GM21367 (cell line): Measurements from ENCODE around the gene SPTBN1.
A peak's percentile ranks its signal among the peaks of the same experiment; 100 is the strongest.
"Not testable (repeated sequence)": the region's sequence is repeated elsewhere in the genome, so short reads cannot be mapped to it uniquely, and the experiment has no call there.

Experiments used
- ATAC-seq: cut with Tn5 transposase; IDR thresholded peaks from one replicate; pipeline ENCODE4 v1.9.1; 2021; ENCODE audit not compliant: unreplicated experiment

Gene SPTBN1

DNA sequence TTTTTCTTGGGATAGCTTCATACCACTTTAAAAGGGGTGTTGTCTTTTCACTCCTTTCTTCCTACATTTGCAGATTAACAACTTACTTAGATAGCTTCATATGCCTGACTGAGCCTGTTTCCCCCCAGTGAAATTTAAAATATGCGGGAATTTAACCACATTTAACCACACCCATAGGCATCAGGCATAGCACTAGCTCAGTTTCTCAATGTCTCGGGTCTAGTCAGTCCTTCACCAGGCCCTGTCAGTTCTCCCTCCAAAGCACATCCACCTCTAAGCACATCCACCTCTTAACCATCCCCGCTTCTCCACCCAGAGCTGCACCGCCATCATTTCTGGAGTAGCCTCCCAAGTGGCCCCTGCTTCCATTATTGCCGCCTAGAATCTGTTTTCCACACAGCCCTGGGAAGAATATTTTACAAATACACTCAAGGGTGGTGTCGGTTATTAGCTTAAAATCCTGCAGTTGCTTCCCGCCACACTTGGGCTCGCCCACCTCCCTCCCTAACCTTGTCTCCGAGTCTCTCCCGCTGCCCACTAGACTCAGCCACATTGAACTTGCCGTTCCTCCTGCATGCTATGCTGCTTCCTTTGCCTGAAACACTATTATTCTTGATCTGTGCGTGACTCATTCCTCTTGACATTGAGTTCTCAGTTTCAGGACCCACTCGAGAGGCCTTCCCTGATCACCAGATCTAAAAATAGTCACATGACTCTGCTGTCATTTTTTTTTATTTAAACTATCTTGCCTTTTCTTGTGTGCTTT, 68.3 kb downstream of the SPTBN1 start:
- peak; percentile 47 for ATAC-seq

DNA sequence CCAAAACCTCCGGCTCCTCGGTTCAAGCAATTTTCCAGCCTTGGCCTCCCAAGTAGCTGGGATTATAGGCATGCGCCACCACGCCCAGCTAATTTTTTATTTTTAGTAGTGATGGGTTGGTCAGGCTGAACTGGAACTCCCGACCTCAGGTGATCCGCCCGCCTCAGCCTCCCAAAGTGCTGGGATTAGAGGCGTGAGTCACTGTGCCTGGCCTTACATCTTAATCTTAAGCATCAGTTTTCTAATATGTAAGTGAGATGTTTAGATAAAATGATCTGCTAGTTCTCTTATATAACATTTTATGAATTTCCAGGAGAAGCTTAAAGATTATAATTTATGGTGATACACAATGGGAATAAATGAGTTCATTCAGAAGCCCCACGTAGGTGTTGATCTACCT, 69.2 kb downstream of the SPTBN1 start:
- ATAC-seq: no peak

DNA sequence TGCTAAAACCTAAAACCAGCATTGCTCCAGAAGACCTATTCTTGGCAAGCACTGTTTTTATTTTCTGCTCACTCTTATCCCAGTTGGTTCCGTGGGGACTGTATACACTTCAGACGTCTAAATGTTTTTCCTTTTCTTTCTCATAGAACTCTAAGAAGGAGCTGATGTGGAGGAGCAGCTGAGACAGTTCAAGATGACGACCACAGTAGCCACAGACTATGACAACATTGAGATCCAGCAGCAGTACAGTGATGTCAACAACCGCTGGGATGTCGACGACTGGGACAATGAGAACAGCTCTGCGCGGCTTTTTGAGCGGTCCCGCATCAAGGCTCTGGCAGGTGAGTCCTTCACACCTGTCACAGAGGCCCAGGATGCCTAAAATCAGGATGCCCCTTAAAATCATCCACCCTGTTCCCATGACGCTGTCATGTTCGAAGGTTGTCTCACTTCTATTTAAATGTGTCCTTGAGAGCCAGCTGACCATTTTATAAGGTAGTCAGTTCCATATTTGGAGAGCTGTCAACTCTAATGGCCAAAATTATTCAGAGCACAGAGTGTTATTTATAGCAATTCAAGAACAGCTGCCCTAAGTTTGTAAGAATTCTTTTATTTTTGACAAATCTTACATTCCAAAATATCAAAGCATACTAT, 70.2 kb downstream of the SPTBN1 start:
- ATAC-seq: no peak

DNA sequence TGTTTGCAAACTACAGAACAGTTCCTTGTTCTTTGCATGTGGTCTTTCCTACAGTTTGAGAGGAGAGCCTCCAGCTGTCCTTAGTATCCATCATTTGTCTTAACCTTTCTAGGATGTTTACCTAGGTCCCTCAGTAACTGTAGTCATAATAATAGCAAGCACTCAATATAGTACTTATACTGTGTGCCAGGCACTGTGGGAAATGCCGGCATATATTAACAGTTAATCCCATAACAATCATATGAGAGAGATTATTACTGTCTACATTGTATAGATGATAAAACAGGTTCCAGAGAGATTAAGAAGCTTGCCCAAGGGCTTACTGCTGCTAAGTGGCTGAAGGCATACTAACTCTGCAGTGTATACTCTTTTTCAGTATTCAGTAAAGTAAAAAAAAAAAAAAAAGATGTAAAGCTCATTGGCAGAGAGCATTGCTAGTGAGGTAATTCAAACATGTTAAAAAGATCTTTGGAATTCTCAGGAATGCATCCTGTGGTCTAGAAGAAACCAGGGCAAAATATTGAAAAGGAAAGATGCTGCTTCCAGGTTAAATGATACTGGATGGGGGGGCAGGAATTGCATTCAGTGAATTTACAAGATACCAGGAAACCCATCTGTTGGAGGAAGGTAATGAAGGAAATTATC, 72.3 kb downstream of the SPTBN1 start:
- ATAC-seq: no peak

DNA sequence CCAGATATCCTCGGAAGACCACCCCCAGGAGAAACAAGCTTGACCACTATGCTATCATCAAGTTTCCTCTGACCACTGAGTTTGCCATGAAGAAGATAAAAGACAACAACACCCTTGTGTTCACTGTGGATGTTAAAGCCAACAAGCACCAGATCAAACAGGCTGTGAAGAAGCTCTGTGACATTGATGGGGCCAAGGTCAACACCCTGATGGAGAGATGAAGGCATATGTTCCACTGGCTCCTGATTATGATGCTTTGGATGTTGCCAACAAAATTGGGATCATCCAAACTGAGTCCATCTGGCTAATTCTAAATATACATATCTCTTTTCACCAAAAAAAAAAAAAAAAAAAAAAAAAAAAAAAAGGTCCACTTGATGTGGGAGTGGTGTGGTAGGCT, 73.4 kb downstream of the SPTBN1 start:
- not testable (repeated sequence) for ATAC-seq

DNA sequence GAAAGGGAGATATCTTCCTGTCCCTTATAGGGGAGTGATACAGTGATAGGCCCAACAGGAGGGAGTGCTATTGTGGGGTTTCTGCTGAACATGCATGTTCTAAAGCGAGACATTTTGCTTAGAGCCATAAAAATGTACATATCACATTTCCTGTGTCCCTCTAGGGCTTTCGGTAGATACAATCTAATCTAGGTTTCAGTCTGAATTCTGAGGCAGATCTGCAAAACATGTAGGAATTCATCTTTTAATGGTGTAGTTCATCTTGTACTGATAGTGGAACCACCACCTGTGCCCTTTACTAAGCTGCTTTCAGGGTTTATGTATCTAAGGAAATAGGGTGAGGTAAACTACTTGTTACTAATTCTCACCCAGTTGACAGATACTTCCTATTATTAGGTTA, 73.8 kb downstream of the SPTBN1 start:
- no peak for ATAC-seq

DNA sequence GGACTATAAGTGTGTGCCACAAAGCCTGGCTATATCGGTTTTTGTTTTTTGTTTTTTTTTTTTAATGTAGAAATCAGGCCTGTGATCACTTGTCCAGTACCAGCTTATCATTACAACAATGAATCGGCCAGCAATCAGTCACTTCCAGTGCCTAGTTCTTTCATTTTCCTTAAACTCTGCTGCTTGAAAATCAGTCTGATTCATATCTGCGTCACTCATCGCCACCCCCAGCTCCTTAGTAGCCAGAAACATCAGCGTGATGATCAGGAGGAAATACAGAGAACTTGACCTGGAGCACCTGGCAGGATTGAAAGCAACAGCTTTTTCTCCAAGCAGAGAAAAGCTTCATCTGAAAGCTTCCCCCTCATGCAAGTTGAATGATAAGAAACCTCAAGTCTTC, 75.4 kb downstream of the SPTBN1 start:
- no peak for ATAC-seq

DNA sequence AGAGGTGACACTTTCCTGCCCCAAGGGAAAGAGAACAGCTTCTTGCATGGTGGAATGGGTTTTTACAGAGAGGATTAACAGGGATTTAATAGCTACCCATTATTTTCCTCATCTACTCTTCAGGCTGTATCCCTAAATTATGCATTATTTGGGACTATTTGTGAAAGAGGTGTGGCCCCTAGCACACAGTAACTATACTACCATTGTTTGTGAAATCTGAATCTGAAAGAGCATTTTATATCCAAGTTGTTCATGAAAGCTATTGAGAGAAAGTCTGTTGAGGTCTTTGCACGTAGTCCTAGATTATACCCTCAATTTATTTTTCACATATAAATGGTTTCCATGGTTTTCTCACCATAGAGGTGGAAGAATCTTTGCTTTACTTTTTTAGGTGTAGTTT, 78.1 kb downstream of the SPTBN1 start:
- ATAC-seq: no peak

DNA sequence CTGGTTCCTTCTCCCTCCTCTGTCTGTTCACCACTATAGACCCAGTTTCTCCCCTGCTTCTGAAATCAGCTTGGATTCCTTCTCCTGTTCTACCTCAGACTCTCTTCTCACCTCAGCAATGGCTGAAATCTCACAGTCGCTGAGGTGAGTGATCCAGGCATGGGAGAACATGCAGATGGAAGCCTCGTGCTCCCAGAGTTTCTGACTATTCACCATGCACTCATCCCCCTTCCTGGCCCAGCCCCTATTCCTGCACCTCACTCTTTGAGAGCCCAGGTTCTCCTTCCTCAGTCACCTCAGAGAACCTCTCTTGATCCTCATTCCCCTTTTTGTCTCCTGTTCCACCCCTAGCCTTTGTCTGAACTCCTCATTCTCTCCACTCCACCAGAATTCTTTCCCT, 78.5 kb downstream of the SPTBN1 start:
- ATAC-seq: no peak

DNA sequence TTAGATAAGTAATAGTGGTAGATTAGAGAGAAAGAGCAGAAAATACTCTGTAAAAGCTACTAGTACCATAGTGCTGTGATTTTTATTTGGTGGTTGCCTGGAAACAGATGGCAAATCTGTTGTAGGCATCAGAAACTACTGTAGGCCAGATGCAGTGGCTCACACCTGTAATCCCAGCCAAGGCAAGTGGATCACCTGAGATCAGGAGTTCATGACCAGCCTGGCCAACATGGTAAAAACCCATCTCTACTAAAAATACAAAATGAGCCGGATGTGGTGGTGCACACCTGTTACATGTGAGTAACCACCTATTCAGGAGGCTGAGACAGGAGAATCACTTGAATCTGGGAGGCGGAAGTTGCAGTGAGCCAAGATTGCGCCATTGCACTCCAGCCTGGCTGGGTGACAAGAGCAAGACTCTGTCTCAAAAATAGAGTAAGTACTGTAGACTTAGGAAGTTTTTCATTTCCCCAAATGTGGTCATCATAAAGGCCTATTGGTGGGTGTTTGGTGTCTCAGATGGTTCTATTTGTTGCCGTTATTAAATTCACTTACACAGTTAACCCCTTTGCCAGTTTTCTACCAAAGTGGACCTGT, 79.6 kb downstream of the SPTBN1 start:
- no peak for ATAC-seq

DNA sequence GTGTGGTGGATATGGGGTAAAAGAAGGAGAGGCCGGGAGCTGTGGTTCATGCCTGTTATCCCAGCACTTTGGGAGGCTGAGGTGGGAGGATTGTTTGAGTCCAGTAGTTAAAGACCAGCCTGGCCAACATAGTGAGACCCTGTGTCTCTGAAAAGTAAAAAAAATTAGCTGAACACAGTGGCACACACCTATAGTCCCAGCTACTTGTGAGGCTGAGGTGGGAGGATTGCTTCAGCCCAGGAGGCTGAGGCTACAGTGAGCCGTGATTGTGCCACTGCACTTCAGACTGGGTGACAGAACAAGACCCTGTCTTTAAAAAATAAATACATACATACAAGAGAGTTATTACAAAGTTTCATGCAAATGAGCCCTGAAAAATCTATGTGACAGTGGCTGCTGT, 80.6 kb downstream of the SPTBN1 start:
- ATAC-seq: no peak

DNA sequence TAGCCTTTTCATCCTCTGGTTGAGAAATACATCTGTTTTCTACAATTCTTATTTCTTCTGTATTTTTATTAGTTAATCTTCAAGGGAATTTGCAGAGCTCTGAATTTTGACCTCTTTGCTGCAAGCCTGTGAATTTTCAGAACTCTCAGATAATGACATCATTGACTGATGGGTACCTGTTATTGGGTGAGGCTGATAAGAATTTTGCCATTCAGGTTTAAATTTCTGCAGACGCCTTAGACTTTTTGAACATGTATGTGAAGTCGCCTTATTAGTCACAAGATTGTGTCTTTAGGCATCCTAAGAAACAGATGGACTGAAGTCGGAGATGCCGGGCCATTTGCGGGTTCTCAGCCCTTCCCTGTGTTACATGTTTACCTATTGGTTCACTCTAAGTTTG, 82.4 kb downstream of the SPTBN1 start:
- ATAC-seq: no peak

DNA sequence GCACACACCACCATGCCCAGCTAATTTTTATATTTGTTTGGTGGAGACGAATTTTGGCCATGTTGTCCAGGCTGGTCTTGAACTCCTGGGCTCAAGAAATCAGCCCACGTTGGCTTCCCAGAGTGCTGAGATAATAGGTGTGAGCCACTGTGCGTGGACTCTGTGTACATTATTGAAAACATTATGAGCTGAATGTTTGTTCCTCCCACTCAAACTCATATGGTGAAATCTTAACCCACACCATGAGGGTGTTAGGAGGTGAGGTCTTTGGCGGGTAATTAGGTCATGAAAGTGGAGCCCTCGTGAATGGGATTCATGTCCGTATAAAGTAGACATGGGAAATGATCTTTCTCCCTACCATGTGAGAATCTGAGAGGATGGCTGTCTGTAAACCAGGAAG, 83.6 kb downstream of the SPTBN1 start:
- ATAC-seq: no peak

DNA sequence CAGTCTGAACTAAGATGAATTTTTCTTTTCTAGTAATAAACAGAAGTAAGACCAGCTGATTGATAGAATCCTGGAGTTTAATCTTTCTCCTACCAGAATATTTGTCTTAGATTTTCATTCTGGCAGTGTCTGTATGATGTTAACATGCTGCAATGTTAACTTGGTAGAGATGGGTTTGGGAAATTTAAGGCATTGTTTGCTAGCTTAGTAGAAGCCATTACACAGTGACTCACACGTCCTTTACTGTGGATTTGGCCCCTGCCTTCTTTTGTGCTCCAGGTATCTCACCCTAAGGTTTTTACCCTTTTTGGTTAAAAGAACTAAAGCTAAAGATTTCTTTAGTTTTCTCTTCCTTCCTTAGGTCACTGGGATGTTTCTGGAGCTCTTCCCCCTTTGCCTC, 84.1 kb downstream of the SPTBN1 start:
- no peak for ATAC-seq

DNA sequence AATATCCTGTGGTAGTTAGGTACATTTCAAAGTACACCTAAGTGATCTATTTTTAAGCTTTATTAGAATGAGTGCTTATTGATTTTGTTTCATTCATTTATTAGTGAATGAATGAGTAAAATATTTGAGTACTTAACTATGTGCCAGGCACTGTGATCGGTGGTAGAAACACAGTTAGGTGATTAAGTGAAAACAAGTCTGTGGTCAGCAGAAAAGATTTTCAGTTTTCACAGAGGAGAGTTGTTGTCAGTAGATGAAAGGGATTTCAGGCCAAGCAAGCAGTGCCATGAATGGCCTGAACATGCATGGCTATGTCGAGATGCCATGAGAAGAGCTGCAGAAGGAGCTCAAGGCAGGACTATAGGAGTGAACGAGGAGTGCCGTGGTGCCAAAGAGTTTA, 85.9 kb downstream of the SPTBN1 start:
- ATAC-seq: no peak

DNA sequence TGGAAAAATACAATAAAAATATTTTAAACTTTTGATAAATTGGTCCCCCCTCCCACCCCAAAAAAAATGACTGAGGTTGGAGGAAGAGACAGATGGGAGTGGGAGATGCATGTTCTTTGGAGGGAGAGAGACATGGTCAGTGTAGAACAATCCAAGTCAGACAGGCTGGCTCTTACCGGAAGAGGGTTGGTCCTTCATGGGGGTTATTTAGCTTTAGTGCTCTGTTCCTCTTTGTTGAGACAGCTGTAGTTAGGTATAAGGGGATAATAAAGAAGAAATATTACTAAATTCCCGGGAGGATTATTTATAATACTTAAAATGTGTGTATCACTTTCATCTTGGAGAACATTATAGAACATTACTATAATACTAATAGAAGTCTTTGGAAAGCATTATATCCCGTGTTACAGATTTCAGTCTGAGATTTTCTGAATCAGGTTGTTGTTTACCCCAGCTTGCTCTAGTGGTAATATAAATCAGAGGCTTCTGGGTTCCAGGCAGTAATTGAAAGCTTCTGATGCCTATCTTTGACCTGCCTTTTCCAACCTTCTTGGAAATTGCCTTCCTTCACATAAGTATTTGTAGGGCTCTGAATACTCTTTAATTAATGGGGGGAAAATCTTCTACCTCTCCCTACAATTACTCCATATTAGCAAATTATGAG, 87.7 kb downstream of the SPTBN1 start:
- ATAC-seq: no peak

DNA sequence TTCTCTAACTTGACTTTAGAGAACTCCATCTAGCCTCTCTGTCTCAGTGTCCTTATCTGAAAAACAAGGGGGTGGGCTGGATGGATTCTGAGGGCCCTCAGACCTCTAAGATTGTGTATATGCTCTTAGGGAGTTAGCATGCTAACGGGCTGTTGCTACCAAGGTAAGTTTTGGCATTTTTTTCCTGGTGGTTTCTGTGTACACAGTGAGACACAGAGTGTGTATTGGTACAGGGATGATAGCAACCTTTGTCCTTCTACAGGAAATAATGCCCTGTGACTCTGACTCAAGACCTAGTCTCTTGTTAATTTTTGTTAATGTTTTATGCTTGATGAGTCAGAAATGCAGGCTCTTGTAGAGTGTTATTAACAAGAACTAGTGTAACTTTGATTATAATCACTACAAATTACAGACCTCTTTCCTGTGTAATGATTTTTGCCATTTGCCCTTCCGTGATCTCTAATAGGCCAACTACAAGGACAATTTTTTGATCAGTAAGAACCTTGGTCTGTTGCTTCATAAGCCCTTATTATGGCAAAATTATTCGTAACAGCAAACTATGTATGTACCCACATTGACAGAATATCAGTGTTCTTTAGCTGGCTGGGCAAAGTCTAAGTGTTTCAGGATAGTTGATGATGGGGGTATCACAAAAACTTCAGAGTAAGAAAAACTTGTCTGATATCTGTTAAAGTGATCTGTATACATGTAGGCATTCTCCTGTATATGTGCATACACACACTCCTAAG, 89.7 kb downstream of the SPTBN1 start:
- no peak for ATAC-seq

DNA sequence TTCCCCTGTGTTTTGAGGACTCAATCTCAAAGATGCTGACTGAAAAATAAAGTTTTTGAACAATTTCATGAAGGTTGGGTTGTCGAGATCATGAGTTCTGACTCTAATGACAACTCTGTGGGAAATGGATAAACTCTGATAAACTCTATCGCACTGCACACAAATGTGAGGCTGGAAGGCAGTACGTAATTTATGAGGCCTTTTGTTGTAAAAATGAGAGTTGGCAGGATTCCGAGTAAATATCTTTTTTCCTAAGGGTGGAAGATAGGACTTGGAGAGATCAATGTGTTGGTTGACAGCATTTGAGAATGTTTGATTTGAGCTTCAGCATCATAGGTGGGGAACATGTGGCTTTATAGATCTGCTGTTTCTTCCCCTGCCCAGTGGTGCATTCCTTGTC, 90.4 kb downstream of the SPTBN1 start:
- ATAC-seq: no peak

DNA sequence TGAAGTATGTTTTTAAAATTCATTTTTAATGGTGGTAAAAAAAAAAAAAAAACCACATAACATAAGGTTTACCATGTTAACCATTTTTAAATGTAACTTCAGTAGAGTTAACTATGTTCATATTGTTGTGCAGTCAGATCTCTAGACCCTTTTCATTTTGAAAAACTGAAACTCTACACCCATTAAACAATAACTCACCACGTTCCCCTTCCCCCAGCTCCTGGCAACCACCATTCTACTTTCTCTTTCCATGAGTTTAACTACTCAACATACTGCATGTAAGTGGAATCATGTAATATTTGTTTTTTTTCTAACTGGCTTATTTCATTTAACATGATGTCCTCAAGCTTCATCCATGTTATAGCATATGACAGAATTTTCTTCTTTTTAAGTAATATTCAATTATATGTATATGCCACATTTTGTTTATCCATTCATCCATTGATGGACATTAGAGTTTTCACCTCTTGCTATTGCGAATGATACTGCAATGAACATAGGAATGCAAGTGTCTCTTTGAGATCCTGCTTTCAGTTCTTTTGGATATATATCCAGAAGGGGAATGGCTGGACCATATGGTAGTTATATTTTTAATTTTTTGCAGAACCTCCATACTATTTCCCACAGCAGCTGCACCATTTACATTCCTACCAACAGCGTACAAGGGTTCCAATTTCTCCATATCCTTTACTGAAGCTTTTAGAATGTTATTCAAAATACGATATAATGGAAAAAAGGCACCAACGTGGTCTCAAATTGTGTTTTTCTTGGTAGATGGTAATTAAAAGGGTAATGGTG, 91.0 kb downstream of the SPTBN1 start:
- ATAC-seq: peak; percentile 54

DNA sequence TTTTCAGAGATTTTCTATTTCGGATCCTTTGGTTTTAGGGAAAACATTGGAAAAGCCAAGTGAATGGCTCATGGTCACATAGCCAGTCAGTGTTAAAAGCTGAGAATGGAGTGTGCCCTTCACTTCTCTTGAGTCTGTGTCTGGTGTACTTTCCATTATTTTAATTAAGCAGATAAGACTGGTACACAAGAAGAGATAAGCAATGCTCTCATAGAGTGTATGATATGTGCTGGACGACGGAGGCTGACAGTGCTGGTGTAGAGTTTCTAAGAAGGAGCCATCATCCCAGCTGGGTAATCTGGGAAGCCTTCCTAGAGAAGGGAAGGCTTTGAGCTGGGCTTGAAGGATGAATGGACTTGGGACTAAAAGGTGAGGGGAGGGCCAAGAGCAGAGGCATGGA, 93.3 kb downstream of the SPTBN1 start:
- no peak for ATAC-seq
